ENCODE measurements around the gene VSIG4.
"Not testable (repeated sequence)": the region's sequence is repeated elsewhere in the genome, so short reads cannot be mapped to it uniquely, and the experiment has no call there.

Gene VSIG4

GRCh38 chrX:65975161-65975751 lies 64.6 kb downstream of the VSIG4 start:
- not testable (repeated sequence) for DNase-seq
